Measurements from ENCODE around the gene FRS3.
"Not testable (repeated sequence)": the region's sequence is repeated elsewhere in the genome, so short reads cannot be mapped to it uniquely, and the experiment has no call there.

Gene FRS3

DNA sequence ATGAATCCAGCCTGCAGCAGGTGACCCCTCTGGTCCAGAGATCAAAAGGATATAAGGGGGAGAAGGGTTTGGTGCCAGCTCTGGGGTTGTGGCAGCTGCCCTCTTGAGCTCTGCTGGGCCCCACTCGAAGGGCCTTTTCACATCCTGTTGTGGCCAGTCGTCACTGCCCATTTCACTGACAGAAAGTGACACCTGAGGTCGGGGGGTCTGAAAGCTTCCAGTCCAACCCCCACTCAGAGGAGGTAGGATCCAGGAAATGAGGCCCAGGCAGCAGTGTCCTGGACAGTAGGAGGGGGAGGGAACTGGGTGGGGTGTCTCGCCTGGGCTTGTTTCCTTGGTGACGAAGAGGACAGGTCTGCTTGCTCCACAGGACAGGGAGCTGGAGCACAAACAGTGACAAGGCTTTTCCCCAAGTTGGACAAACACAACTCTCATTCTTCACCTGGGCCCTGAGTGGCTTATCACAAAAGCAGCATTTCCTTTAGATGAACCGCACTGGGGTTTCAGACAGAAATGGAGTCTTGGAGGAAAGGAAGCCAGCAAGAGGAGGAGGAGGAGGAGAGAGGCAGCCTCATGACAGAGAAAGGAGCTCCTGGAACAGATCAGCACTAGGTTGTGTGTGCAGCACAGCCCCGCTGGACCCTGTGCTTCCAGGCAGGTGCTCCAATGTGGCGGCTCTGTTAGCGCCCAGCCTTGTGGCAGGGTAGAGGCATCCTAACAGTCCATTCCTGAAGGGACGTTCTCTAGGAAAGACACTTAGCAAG is 11.0 kb downstream of the FRS3 start:
- no peak for DNase-seq

DNA sequence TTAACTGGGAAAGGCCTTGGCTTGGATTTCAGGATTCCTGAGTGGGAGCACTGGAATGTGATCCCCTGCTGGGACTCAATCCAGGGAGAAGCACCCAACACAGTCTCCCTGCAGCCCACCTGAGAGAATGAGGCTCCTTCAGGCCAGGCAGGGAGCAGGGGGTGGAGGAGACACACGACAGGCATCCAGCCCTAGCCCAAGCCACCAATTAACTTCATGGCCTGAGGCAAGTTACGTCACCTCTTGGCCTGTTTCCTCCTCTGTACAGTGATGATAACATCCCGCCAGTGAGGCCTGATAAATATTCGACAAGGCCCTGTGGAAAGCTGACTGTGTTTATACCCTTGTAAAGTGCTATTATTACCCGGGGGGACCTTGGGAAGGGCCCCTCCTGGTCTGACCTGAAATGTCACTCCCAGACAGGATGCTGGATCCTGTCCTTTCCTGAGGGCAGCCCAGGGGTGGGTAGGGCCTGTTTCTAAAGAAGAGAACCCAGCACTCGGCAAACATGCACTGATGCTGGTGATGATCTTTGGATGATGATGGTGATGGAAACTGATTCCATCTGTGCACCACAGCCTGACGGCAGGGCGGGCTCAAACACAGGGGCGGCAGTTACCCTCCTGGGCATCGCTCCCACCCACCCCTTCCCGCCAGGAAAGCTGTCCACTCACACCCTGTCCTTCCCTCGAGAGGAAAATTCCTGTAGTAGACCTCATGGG is 12.4 kb downstream of the FRS3 start:
- no peak for DNase-seq

DNA sequence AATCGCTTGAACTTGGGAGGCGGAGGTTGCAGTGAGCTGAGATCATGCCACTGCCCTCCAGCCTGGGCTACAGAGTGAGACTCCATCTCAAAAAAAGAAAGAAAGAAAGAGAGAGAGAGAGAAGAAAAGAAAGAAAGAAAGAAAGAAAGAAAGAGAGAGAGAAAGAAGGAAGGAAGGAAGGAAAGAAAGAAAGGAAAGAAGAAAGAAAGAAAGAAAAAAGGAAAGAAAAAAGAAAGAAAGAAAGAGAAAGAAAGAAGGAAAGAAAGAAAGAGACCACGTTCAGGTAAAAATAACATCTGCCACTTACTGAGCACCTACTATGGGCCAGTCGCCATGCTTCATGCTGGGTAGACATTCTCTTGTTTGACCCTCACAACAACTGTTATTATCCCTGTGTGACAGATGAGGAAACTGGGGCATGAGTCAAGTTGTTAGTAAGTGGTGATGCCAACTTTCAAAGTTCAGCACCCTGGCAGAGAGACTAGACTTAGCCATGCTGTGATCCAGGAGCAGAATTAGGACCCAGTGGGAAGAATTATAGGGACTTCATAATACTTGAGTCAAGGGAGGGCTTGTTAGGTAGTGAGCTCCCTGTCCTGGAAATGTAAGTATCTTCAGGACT is 13.5 kb downstream of the FRS3 start:
- DNase-seq: not testable (repeated sequence)

DNA sequence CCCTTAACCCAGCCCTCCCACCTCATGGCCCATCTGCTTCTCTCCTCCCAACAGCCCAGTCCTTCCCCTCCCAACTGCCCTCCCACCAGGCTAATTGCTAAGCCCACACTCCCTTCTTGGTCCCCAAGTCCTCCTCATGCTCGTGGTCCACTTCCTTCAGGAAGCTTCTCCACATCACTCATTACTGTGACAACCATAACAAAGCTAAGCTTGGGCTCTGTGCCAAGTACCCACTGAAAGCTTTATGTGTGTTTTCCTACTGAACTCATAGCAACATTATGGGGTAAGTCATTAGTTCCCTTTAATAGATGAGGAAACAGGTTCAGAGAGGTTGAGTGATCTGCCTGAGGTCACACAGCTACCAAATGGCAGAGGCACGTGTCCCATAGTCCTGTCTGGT is 16.2 kb downstream of the FRS3 start:
- no peak for DNase-seq

DNA sequence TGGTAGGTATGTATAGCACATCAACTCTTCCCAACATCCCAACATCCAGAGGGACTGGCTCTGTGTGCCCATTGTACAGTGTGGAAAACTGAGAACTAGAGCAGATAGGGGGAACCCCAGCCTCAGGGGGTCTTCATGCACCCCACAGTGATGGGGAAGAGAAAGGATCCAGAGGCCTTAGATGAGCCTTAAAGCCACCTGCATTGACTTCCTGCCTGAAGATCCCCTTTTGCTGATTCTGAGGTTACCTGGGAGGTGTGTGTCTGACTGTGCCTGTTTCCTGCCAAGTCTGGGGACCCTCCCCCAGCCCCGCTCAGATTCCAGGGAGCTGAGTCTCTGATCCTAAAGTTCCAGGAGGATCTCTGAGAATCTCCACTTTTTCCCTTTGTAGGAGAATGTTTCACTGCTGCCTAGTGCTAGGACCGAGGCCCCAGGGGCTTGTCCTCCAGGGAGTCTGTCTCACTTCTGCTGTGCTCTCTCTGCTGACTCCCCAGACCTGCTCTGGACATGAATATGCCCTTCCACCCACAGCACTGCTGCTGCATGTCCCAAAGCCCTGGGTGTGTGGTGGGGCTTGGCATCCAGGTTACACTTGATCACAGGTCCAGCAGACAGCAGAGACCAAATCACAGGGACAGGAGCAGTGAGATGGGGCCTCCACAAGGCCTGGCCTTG is 19.7 kb downstream of the FRS3 start:
- DNase-seq: no peak

DNA sequence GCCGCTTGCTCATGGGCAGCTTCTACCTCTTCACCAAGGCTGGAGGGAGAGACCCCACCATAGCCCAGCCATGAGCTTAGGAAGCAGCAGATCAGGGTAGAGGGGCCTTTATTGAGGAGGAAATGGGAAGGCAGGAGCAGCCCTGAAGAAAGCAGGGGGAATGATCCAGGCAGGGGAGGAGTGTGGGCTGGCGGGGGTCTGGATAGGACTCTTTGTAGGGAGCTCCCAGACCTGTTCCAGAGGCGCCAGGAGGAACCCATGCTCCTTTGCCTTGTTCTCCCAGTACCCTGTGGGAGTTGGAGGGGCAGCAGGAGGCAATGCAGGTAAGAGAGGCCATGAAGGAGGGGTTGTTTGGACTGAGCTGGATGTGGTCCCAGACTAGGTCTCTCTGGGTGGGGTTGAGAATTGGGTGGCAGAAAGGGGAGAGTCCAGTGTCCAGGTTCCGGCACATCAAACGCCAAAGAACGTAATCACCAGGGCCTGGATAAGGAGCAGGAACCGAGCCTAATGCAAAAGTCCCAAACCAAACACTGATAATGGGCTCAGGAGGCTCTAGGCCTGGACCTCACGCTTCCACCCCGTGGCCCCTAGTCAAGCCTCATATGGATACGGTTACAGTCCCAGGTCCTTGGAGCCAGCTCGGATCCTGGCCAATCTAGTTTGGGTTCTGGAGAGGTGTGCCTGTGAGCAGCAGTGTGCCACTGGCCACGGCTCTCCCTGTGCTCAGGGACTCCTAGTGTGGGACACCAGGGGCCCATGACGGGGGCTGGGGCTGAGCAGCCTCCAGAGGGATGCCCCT is 20.4 kb downstream of the FRS3 start:
- DNase-seq: no peak

DNA sequence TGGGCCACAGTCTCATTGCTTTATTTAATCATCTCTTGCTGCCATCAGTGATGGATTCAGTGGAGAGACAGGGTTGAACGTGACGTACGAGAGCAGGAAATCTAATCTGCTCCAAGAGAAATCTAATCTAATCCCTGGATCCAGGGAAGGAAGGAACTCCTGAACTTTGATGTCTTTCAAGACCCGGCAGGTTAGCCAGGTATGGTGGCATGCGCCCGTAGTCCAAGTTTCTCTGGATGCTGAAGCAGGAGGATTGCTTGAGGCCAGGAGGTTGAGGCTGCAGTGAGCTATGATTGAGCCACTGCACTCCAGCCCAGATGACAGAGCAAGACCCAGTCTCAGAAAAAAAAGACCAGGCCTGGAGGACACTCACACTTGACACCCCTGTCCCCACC is 21.1 kb downstream of the FRS3 start:
- no peak for DNase-seq

DNA sequence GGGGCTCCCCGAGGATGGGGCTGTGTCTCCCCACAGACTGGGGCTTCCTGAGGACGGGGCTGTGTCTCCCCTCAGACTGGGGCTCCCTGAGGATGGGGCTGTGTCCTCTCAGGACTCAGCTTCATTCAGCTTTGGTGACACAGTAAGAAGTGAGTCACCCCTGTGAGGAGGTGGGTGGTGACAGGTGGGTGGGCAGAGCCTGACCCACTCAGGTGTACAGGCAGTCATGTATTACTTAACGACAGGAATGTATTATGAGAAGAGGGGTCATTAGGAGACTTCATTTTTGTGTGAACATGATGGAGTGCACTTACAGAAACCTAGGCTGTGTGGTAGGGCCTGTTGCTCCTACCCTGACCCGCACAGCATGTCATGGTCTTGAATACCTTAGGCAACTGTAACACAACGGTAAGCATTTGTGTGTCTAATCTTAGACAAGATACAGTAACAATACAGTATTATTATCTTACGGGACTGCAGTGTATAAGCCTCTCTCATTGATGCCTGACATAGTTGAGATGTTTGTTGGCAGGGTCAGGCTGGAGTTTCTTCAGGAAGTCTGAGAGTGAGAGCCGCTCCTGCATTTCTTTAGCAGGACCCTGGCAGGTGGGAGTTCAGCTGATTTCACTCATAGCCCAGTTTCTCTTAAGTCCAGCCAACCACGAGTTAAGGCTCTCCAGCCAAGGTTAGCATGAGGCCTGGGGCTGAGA is 21.6 kb downstream of the FRS3 start:
- no peak for DNase-seq

DNA sequence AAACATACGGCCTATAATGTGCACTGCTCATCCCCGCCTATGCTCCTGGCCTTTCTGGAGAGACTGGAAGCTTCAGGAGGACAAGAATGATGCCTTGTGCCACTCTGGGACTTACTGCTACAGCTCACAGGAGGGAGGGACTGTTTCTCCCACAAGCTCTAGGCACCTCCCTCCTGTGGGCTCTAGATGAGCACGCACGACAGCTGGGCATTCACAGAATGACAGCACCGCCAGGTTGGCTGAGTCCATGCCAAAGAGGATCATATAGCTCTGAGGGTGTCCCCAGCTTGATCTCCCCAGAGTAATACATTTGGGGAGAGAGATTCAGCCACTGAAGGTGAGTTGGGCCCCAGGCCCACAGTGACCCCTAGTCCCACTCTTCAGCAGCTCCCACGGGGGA is 22.4 kb downstream of the FRS3 start:
- DNase-seq: no peak

DNA sequence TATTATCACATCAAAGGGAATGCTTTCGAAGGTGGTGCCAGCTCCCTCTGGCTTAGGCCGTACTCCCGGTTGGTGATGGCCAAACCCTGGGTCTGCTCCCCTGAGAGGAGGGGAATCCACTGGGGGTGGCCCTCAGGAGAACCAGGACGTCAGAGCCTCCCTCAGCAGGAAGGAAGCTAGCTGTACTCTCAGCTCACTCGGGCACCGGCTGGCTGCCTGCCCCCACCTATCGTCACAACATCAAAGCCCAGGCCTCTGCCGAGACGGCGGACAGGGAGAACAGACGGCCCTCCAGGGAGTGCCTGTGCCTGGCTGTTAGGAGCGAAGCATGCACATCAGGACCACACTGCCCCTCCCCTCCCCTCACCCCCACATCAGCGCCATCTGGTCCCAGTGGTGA is 23.3 kb downstream of the FRS3 start:
- DNase-seq: no peak

DNA sequence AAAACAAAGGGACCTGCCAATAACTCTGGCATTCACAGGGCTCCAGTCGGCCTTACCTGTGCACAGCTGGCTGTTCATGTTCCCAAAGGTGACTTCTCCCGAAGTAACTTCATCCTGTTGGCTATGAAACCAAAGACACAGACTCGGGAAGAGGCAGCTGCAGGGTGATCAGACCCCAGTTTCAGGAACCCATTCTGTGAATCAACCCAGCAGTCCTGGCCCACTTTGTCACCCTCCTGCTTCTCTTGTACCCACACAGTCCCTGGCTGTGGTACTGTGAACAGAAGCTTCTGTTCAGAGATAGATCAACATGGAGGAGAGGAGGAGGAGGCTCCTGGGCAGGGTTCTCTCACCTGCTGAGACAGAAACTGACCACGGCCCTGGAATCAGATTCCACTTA is 23.8 kb downstream of the FRS3 start:
- no peak for DNase-seq

DNA sequence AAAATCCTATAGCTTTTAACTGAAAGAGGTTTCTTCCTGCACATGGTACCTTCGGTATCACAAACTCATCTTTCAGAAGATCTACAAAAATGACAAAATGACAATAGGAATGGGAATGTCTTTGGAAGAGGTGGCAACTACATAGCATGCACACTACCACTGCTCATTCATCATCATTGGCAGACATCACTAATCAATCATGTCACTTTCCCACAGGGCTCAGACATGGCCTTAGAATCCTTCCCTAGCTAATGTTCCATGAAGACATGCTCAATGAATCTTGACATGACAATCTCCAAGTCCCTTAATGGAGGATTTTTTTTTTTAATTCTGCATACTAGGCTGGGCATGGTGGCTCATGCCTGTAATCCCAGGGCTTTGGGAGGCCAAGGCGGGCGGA is 29.3 kb downstream of the FRS3 start:
- no peak for DNase-seq

DNA sequence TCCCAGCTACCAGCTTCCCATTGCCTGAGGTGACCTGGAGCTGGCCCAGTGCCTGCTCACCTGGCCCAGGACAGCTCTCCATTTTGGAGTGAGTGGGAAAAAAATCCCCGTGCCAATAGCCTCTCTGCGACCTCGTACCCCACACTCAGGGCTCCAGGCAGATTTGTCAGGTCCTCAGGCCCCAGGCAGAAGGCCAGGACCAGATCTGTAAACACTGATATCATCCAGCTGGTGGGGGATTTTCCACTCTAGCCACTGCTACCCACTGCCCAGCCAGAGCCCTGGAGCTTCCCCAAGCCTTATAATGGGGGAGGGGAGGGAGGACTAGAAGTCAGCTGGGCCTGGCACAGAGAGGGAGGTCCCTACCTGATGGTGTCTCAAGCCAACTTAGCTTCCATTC is 31.2 kb downstream of the FRS3 start:
- no peak for DNase-seq

DNA sequence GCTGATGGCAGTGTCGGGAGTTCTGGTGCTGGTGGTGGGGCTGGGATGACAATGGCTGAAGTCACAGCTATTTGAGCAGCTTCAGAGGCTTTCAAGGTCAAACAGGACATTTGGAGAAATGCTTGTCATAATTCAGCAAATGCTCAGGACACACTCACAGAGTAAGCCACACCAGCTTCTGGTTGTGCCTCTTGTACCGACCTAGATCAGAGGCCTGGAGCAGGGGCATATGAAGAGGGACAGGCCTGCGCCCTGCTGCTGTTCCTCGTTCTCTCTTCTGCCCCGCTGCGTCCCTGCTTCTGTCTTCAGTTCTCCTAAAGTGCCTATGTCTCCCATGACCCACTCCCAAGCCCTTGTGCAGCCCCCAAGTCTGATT is 31.6 kb downstream of the FRS3 start:
- no peak for DNase-seq

DNA sequence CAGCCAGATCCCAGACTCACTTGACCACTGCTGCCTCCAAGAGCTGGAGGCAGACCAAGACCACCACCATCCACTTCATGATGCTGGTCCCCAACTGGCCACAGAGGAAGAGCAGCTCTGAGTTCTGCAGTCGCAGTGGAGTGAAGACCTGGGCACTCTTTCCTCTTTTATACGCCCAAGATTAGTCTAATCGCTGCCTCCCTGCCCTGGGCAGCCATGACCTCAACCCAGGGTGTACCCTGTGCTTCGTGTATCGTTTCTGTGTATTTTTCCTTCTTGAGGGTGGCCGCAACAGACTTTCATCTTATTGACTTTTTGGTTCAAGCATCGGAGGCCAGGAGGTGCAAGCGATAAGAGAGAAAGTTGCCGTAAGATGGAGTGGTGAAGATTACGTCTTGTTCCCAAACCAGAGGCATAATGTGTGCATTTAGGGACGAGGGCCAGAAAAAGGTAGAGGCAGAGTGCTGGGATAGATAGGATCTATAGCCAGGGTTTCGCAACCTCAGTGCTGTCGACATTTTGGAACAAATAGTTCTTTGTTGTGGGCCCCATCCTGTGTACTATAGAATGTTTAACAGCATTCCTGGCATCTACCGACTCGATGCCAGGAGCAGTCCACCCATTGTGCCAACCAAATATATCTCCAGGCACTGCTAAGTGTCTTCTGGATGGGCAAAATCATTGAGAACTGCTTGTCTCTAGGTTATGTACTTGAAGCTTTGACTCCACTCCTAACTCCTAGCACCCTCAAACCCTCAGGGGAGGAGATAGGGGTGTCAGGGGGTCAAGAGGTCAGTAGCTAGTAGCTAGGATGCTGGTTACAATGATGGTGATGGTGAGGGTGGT is 32.2 kb downstream of the FRS3 start, which contains the start of gene PGC:
Gene PGC, minus strand, starts transcription at position 142 of the 846 bp plus-strand sequence. Its CDS starts 63 bp downstream, at position 79.
- DNase-seq: no peak

DNA sequence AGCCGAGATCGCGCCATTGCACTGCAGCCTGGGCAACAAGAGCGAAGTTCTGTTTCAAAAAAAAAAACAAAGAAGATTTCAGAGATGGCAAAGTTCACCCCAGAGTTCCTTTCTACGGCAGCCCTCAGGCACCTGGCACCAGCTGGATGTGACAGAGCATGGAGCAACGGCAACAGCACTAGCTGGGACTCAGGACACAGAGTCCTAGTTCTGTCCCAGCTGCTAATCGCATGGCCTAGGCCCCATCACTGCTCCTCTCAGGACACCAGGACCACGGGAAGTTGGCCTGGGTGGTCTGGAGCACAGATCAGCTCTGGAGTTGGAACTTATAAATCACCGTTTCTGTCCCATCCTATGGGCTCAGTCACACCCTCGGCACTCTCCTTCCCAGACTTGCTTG is 33.6 kb downstream of the FRS3 start:
- no peak for DNase-seq

DNA sequence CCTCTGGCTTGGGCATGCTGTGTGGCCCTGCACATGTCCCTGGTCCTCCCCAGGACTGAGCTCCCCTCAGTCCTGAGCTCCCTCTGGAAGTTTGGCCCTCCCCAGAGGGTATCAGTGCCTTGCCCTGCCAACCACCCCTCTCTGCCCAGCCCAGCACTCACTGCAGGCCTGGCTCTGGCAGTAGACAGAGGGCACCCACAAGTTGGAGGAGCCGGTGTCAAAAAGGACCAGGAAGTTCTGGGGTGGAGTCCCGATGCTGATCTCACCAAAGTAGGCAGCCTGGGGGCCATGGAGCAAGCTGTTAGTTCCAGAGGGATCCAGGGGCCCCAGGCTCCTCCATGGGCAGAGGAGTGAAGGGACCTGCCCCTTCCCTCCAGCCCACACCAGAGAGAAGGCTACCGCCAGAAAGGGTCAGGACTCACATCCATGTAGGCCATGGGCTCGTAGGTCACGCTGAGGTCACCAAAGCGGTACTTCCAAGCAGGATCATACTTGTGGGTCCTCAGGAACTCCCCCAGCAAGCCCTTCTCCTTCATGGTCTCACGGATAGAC is 35.4 kb downstream of the FRS3 start:
- DNase-seq: no peak

DNA sequence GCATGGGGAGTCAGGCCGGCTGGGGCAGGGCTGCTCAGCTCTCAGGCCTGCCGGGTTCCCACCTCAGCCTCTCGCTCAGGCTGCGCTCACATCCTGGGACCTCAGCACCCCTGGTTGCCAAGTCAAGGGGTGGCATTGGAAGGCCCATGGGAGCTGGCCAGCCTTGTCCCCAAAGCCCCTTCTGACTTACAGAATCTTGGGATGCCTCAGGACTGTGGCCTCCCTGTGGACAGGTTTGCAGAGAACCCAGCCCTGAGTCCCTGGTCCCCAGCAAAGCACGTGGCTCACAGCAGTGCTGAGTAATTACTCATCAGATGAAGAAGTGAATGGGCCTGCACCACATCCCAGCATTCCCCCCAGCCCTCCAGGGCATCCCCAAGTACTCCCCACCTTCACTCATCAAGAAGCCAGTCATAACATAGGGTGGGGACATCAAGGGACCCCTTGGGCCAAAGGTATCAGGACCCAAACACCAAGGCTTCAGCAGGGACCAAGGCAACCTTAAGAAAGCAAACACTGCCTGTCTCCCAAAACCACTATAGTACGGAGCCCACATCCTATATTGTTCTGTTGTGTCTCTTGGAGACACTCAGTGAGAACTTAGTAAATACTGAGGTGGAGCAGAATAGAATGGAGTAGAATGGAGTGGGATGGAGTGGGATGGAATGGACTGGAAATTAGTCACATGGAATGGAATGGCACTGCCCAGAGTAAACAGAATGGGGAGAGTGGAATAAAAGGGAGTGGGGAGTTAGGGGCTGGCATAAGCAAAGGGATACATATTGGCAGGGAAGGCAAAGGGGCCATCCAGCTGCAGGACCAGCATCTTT is 36.1 kb downstream of the FRS3 start:
- DNase-seq: no peak
